B cell (primary cell): ENCODE measurements around the gene MGMT. TPM values are rescaled to one million over a fixed set of nuclear protein-coding genes. Genes with fewer than 3 reads are reported as not detected.

Experiments used
- ATAC-seq: fragments of 200-7000 bp; cut with Tn5 transposase; one replicate; pipeline ENCODE4 v1.10.0; 2021; ENCODE audit warnings: low read depth, mild to moderate bottlenecking, moderate number of reproducible peaks, moderate library complexity
- CTCF ChIA-PET: fragments of 350-600 bp; sonication (Branson Sonifier 250); formaldehyde crosslinking; loops from one replicate; lab custom pipeline; 2021; ENCODE audit warnings: antibody characterized with exemption, inconsistent platforms; lab: Charles Lee
- POLR2A ChIA-PET: fragments of 350-600 bp; sonication (Branson Sonifier 250); formaldehyde crosslinking; loops from one replicate; lab custom pipeline; 2021; ENCODE audit warnings: antibody characterized with exemption; lab: Charles Lee
- DNase-seq: peaks from one replicate; pipeline ENCODE4 v3.0.0; 2013
- H2AFZ ChIP-seq: 2 replicates; pipeline ENCODE4 v1.6.1; 2012; ENCODE audit warnings: mild to moderate bottlenecking, low read depth, low read length; ENCODE audit not compliant: insufficient read depth, poor library complexity, severe bottlenecking
- H3K27ac ChIP-seq, 2 donors: 1 replicate in 1 of 2; 2 replicates in 1 of 2; pipeline ENCODE4 v1.5.1; 2012 to 2013; ENCODE audit warnings: low read length in 2 of 2, mild to moderate bottlenecking in 2 of 2, moderate library complexity in 1 of 2
- H3K27me3 ChIP-seq, 4 experiments: fragments of 200-600 bp in 1 of 4; sonication (generic) in 1 of 4; replicated peaks in 1 of 4; 1 replicate in 2 of 4; 2 replicates in 2 of 4; pipeline versions ENCODE4 v1.6.1 to v1.7.0; 2013 to 2016; ENCODE audit warnings: low read length in 3 of 4, mild to moderate bottlenecking in 2 of 4, mixed read lengths in 1 of 4, moderate library complexity in 1 of 4; ENCODE audit not compliant: insufficient read depth in 4 of 4, control insufficient read depth in 3 of 4; ENCODE audit errors: control extremely low read depth in 1 of 4
- H3K36me3 ChIP-seq, 2 experiments: replicated peaks in 1 of 2; 1 replicate in 1 of 2; 2 replicates in 1 of 2; pipeline versions ENCODE4 v1.6.1 to v1.7.1; 2013; ENCODE audit warnings: low read length in 1 of 2; ENCODE audit not compliant: insufficient read depth in 2 of 2, control insufficient read depth in 1 of 2; ENCODE audit errors: control extremely low read depth in 1 of 2, extremely low read depth in 1 of 2
- H3K4me1 ChIP-seq, 2 donors: fragments of 200-600 bp in 1 of 2; sonication (generic) in 1 of 2; 1 replicate in 1 of 2; 2 replicates in 1 of 2; pipeline versions ENCODE4 v1.5.1 to v1.6.1; 2013 to 2017; ENCODE audit warnings: low read length in 2 of 2; ENCODE audit not compliant: control insufficient read depth in 2 of 2, insufficient read depth in 2 of 2
- H3K4me2 ChIP-seq: replicated peaks from 2 replicates; pipeline ENCODE3; 2012; ENCODE audit warnings: mild to moderate bottlenecking, low read depth, low read length; ENCODE audit not compliant: poor library complexity, severe bottlenecking
- H3K4me3 ChIP-seq, 5 experiments: fragments of 200-600 bp in 1 of 5; sonication (generic) in 1 of 5; 1 replicate in 3 of 5; 2 replicates in 2 of 5; pipeline versions ENCODE4 v1.5.1 to v1.7.0; 2011 to 2016; ENCODE audit warnings: low read length in 4 of 5, mild to moderate bottlenecking in 4 of 5, low read depth in 2 of 5, control low read depth in 1 of 5, moderate library complexity in 1 of 5; ENCODE audit not compliant: insufficient read depth in 1 of 5; ENCODE audit errors: control extremely low read depth in 1 of 5, extremely low read depth in 1 of 5
- H3K79me2 ChIP-seq: fragments of 200-600 bp; sonication (generic); one replicate; pipeline ENCODE4 v1.6.0; 2016; ENCODE audit warnings: low read length; ENCODE audit not compliant: control insufficient read depth, insufficient read depth
- H3K9ac ChIP-seq: fragments of 200-600 bp; sonication (generic); 2 replicates; pipeline ENCODE4 v1.6.1; 2017; ENCODE audit warnings: mild to moderate bottlenecking, low read length, moderate library complexity
- H3K9me3 ChIP-seq, 3 donors: one replicate each; pipeline versions ENCODE4 v1.6.1 to v1.7.1; 2013; ENCODE audit warnings: low read length in 2 of 3; ENCODE audit not compliant: control insufficient read depth in 2 of 3, insufficient read depth in 1 of 3; ENCODE audit errors: control extremely low read depth in 1 of 3
- H4K20me1 ChIP-seq: 2 replicates; pipeline ENCODE4 v1.6.0; 2012; ENCODE audit warnings: mild to moderate bottlenecking, low read length; ENCODE audit not compliant: insufficient read depth, control insufficient read depth, poor library complexity, severe bottlenecking
- H3K27ac Mint-ChIP-seq: one replicate; pipeline ENCODE4 v1.8.0; 2021; ENCODE audit warnings: mixed read lengths
- H3K27me3 Mint-ChIP-seq: one replicate; pipeline ENCODE4 v1.8.0; 2021; ENCODE audit warnings: mixed read lengths
- H3K4me1 Mint-ChIP-seq: one replicate; pipeline ENCODE4 v1.8.0; 2021; ENCODE audit warnings: mixed read lengths
- H3K4me3 Mint-ChIP-seq: one replicate; pipeline ENCODE4 v1.8.0; 2021; ENCODE audit warnings: mixed read lengths
- H3K9me3 Mint-ChIP-seq: one replicate; pipeline ENCODE4 v1.8.0; 2022; ENCODE audit warnings: mixed read lengths; ENCODE audit not compliant: insufficient read depth
- EZH2 ChIP-seq: IDR thresholded peaks from 2 replicates; pipeline ENCODE4 v1.6.1; 2012; ENCODE audit warnings: borderline replicate concordance, low read depth, mild to moderate bottlenecking, moderate library complexity, low read length; ENCODE audit not compliant: insufficient read depth, poor library complexity, severe bottlenecking
- WGBS: methylation state at CpG from one replicate; pipeline ENCODE4 v1.1.5; 2013; ENCODE audit warnings: missing lambda C conversion rate; ENCODE audit not compliant: insufficient coverage; 5-methylcytosine and 5-hydroxymethylcytosine counted together
- intact Hi-C: fragments of 100-400 bp; cut with micrococcal nuclease; formaldehyde crosslinking; loops from one replicate; pipeline ENCODE4 v1.10.0; 2022
- polyA plus RNA-seq: library from polyadenylated mRNA; depleted of rRNA; stranded (reverse); fragments of >200 nt; gene quantifications from 2 replicates; pipeline ENCODE4 v1.2.3, GENCODE V29; 2012
- total RNA-seq, 2 donors: library from RNA; stranded (reverse); fragments of 120-200 nt in 1 of 2; gene quantifications; 1 replicate in 1 of 2; 2 replicates in 1 of 2; pipeline versions ENCODE4 v1.2.3 to v1.2.4, GENCODE V29; 2013 to 2022
- TF ChIP-seq, protein P1 (sequence below): fragments of 200-600 bp; IDR thresholded peaks from one replicate; pipeline ENCODE4 v1.8.0; 2022; ENCODE audit warnings: antibody characterized with exemption, mild to moderate bottlenecking

MGMT gene
- total and polyA plus RNA-seq, 2 donors (not counting 1 experiment from before 2014, with no cell fraction given) = 16.6 to 87.7 TPM

DNA sequence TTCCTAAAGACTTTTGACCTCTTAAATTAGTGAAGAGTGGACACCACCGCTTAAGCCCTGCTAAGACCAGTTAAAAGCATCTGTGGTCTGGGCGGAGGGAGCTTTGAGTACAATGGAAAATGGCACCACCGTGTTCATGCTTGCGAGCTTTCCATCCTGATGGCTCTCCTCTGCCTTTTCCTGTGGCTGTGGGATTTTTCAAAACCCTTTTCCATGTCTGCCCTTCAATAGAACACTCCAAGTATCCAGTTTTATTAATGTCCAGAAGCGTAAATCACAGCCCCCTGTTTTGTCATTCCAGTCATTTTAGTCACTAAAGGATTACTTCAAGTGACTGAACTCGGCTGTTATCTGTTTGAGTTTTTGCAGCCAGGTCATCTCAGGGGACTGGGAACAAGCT is 181.8 kb downstream of the MGMT start:
- Histone ChIP-seq H3K36me3 (no peaks in the 10 kb centered on the region), H3K9me3 (no peaks in the 10 kb centered on the region), H3K27me3 (no peaks in the 10 kb centered on the region), H3K79me2 (no peaks in the 10 kb centered on the region), H3K27ac (no peak overlapping the region), H3K4me3 (no peak overlapping the region), H2AFZ (no peak overlapping the region), H3K9ac (no peak overlapping the region), H4K20me1 (no peaks in the 10 kb centered on the region), H3K4me1 (no peaks in the 10 kb centered on the region), H3K4me2 (no peak overlapping the region)
- TF ChIP-seq, protein P1, sequence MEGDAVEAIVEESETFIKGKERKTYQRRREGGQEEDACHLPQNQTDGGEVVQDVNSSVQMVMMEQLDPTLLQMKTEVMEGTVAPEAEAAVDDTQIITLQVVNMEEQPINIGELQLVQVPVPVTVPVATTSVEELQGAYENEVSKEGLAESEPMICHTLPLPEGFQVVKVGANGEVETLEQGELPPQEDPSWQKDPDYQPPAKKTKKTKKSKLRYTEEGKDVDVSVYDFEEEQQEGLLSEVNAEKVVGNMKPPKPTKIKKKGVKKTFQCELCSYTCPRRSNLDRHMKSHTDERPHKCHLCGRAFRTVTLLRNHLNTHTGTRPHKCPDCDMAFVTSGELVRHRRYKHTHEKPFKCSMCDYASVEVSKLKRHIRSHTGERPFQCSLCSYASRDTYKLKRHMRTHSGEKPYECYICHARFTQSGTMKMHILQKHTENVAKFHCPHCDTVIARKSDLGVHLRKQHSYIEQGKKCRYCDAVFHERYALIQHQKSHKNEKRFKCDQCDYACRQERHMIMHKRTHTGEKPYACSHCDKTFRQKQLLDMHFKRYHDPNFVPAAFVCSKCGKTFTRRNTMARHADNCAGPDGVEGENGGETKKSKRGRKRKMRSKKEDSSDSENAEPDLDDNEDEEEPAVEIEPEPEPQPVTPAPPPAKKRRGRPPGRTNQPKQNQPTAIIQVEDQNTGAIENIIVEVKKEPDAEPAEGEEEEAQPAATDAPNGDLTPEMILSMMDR = no peak
- no peak for TF ChIP-seq EZH2
- H3K4me3 Mint-ChIP-seq = no peak overlapping the region
- no peak for ATAC-seq
- intact Hi-C loops = no loop called here
- DNase-seq = no peak
- no peaks in the 10 kb centered on the region for H3K4me1 Mint-ChIP-seq
- H3K27me3 Mint-ChIP-seq = no peaks in the 10 kb centered on the region
- H3K27ac Mint-ChIP-seq = no peak overlapping the region
- H3K9me3 Mint-ChIP-seq = no peaks in the 10 kb centered on the region
- POLR2A ChIA-PET = no interaction called here
- WGBS = 100% methylated on average over 6 of the region's 6 CpGs
- CTCF ChIA-PET = interaction anchor here (1.5 kb wide), 1 partner anchor 10 kb away, joined by 7 read pairs; no protein-coding TSS in a partner anchor

DNA sequence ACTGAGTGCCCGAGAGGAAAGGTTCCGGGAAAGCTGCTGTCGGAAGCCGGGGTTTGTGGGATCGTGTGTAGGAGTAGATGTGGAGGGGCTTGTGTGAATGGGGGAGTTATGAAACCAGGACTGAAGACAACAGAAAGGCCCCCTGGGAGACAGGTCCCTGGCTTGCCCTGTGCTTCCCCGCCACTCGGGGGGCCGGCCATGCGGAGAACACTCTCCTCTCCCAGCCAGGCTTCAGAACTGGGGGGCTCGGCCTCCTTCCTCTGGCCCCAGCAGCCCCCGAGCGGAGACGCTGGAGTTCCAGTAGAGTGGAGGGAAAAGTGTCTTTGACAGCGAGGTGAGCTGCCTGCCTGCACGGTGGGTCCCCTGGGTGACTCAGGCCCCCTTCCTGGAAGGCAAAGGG is 185.0 kb downstream of the MGMT start:
- ATAC-seq = no peak
- H3K27me3 Mint-ChIP-seq = no peaks in the 10 kb centered on the region
- TF ChIP-seq EZH2 = no peak
- TF ChIP-seq, protein P1 = no peak
- no peak overlapping the region for H3K9ac ChIP-seq
- H3K36me3 ChIP-seq = no peaks in the 10 kb centered on the region
- no peaks in the 10 kb centered on the region for H3K9me3 Mint-ChIP-seq
- intact Hi-C loops = no loop called here
- no peak for DNase-seq
- H3K27ac Mint-ChIP-seq = peak overlapping the region; percentile 26
- no peaks in the 10 kb centered on the region for H3K79me2 ChIP-seq
- H3K4me3 Mint-ChIP-seq = no peak overlapping the region
- ChIA-PET POLR2A (no interaction called here), CTCF (no interaction called here)
- no peaks in the 10 kb centered on the region for H3K9me3 ChIP-seq
- H2AFZ ChIP-seq = no peak overlapping the region
- no peaks in the 10 kb centered on the region for H3K27me3 ChIP-seq
- H3K4me1 ChIP-seq = no peaks in the 10 kb centered on the region
- 94% methylated on average over 10 of the region's 15 CpGs for WGBS
- H3K4me3 ChIP-seq = no peak overlapping the region
- no peaks in the 10 kb centered on the region for H4K20me1 ChIP-seq
- peaks cover 3% of the 10 kb centered on the region for H3K4me1 Mint-ChIP-seq
- no peak overlapping the region for H3K4me2 ChIP-seq
- H3K27ac ChIP-seq = no peak overlapping the region
